Prostate gland (tissue), 2 donors: ENCODE measurements around the gene AFAP1L1. TPM values are rescaled to one million over a fixed set of nuclear protein-coding genes. Genes with fewer than 3 reads are reported as not detected.
A peak's percentile ranks its signal among the peaks of the same experiment; 100 is the strongest.

Experiments used
- DNase-seq: peaks from one replicate; pipeline ENCODE4 v3.0.0-alpha.2; 2019; ENCODE audit warnings: low spot score
- H3K27ac ChIP-seq, 2 donors: fragments of 200-600 bp; sonication (generic); 2 replicates each; pipeline ENCODE4 v1.5.1; 2017 to 2019
- H3K27me3 ChIP-seq: fragments of 200-600 bp; sonication (generic); replicated peaks from 2 replicates; pipeline ENCODE4 v1.5.1; 2019; ENCODE audit not compliant: insufficient read depth
- H3K36me3 ChIP-seq, 2 donors: fragments of 200-600 bp; sonication (generic); 1 replicate in 1 of 2; 2 replicates in 1 of 2; pipeline versions ENCODE4 v1.5.1 to v1.8.1; 2017 to 2019
- H3K4me1 ChIP-seq: fragments of 200-600 bp; sonication (generic); replicated peaks from 2 replicates; pipeline ENCODE4 v1.5.1; 2019
- H3K4me3 ChIP-seq, 2 donors: fragments of 200-600 bp; sonication (generic); 2 replicates each; pipeline ENCODE4 v1.5.1; 2017 to 2019
- H3K9me3 ChIP-seq: fragments of 200-600 bp; sonication (generic); 2 replicates; pipeline ENCODE4 v1.5.1; 2017
- CTCF ChIP-seq, 4 experiments: fragments of 200-600 bp in 2 of 4; fragments of 450-650 bp in 2 of 4; sonication (generic) in 2 of 4; IDR thresholded peaks; 1 replicate in 3 of 4; 2 replicates in 1 of 4; pipeline ENCODE4 v1.5.1; 2016 to 2019; ENCODE audit warnings: antibody characterized with exemption in 4 of 4, mild to moderate bottlenecking in 2 of 4, moderate library complexity in 2 of 4
- POLR2A ChIP-seq: fragments of 450-650 bp; IDR thresholded peaks from one replicate; pipeline ENCODE4 v1.6.1; 2016; ENCODE audit warnings: antibody characterized with exemption, mild to moderate bottlenecking
- POLR2AphosphoS5 ChIP-seq: sonication (generic); formaldehyde crosslinking; IDR thresholded peaks from one replicate; pipeline ENCODE4 v1.6.1; 2017; ENCODE audit warnings: antibody characterized with exemption
- WGBS: methylation state at CpG from one replicate; pipeline ENCODE4 v1.1.5; 2018; 5-methylcytosine and 5-hydroxymethylcytosine counted together
- intact Hi-C: fragments of 100-400 bp; cut with DNase I; formaldehyde crosslinking; loops from one replicate; pipeline ENCODE4 v1.14.2; 2022
- total RNA-seq, 2 donors: library from RNA; depleted of rRNA; stranded (reverse); fragments of >200 nt; gene quantifications; one replicate each; pipeline ENCODE4 v1.1.0, GENCODE V29; 2016

AFAP1L1 gene
- total RNA-seq, 2 donors from 2014 or later, result 8.4 to 10.3 TPM

DNA sequence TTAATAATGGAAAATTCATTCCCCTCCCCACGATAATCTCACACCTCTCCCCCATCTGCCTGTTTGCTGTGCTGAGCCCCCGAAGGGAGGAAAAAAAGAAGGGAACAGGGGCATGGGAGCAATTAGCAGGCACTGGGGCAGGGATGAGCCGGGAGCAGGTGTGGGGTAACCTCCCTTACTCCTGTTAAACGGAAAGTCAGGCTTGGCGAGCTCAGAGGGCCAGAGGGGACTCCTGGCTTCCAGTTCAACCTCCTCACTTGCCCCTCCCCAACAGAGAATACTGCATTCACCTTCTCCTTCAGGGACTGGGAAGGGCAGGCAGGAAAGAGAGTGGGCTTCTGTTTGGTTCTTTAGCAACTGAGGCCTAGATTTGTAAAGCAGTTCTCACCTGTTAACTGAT, 1.6 kb downstream of the AFAP1L1 start:
- H3K36me3 ChIP-seq, result no peaks in the 10 kb centered on the region
- no peak overlapping the region for H3K4me3 ChIP-seq
- WGBS, result 79% methylated on average over 5 of the region's 5 CpGs
- no peaks in the 10 kb centered on the region for H3K9me3 ChIP-seq
- no peaks in the 10 kb centered on the region for H3K27me3 ChIP-seq
- intact Hi-C loops, result no loop called here
- DNase-seq, result no peak
- no peaks in the 10 kb centered on the region for H3K4me1 ChIP-seq
- H3K27ac ChIP-seq, result no peak overlapping the region
- no peak for TF ChIP-seq POLR2AphosphoS5
- no peak for TF ChIP-seq POLR2A
- TF ChIP-seq CTCF (IDR thresholded peaks at IDR 0.05), result no peak

GRCh38 chr5:149273950-149274349, 2.3 kb downstream of the AFAP1L1 start:
- 55% methylated on average over 3 of the region's 3 CpGs for WGBS
- no peaks in the 10 kb centered on the region for H3K36me3 ChIP-seq
- H3K4me1 ChIP-seq, result no peaks in the 10 kb centered on the region
- intact Hi-C loops, result no loop called here
- no peaks in the 10 kb centered on the region for H3K9me3 ChIP-seq
- TF ChIP-seq CTCF (IDR thresholded peaks at IDR 0.05) (no peak), POLR2A (no peak), POLR2AphosphoS5 (no peak)
- no peak overlapping the region for H3K4me3 ChIP-seq
- DNase-seq, result no peak
- H3K27ac ChIP-seq, result no peak overlapping the region
- H3K27me3 ChIP-seq, result no peaks in the 10 kb centered on the region

GRCh38 chr5:149274939-149275338, 3.3 kb downstream of the AFAP1L1 start:
- no peak for TF ChIP-seq POLR2A
- TF ChIP-seq CTCF (IDR thresholded peaks at IDR 0.05), result no peak
- WGBS, result 87% methylated on average over 1 of the region's 1 CpG
- no peak for DNase-seq
- H3K9me3 ChIP-seq, result no peaks in the 10 kb centered on the region
- H3K4me1 ChIP-seq, result no peaks in the 10 kb centered on the region
- no peaks in the 10 kb centered on the region for H3K36me3 ChIP-seq
- intact Hi-C loops, result no loop called here
- H3K4me3 ChIP-seq, result no peak overlapping the region
- no peak overlapping the region for H3K27ac ChIP-seq
- no peaks in the 10 kb centered on the region for H3K27me3 ChIP-seq

DNA sequence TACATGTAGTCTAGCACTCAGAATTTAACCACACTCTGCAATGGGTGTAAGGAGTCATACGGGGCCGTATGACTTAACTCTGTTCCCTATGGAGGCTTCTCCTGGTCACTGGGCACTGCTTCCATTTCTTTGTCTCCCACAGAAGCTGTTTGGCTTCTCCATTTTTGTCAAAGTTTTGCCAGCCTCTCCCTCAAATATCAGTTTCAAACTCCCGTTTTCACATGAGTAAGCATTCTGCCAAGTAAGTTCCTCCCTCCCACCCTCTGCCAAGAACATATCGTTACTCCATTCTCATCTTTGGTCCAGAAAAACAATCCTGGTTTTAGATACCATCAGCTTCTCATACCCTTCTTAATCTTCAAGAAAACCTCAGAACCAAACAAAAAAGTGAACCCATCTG, 6.1 kb downstream of the AFAP1L1 start:
- Histone ChIP-seq H3K36me3 (no peaks in the 10 kb centered on the region), H3K9me3 (no peaks in the 10 kb centered on the region), H3K27ac (peak overlapping the region; percentile 22 to 38), H3K4me1 (no peaks in the 10 kb centered on the region), H3K27me3 (no peaks in the 10 kb centered on the region), H3K4me3 (no peak overlapping the region)
- intact Hi-C loops, result no loop called here
- 26% methylated on average over 4 of the region's 4 CpGs for WGBS
- TF ChIP-seq POLR2A (no peak), POLR2AphosphoS5 (peak; percentile 36), CTCF (IDR thresholded peaks at IDR 0.05) (no peak)
- no peak for DNase-seq

DNA sequence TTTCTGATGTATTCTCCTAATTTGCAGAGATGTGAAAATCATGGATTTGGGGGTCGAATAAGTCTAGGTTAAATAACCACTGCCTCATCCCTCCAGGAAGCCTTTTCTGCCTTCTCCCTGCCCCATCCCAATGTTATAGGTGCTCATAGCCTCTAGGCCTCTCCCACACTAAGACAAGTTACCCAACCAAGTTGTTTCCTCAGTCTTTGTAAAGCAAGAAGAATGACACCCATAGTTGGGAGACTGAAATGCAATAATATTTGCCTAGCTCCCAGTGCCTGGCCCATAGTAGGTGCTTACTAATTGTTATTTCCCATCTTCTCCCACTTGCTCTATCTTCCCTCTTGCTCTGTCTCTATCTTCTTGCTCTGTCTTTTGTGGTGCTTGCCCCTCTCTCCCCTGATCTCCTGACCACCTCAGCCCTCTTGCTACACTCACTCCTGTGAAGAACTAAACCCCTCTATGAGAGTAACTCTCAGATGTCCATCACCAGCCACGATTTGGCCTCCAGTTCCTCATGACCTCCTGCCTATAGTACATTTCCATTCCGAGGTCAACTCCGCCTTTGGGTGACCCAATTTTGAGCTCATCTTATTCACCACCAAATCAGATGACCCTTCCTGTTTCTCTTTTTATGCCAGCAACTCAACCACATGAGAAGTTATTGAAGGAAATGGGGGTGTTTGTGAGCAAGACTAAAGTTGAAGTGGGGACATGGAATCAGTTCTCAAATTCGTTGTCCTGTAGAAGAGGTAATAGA, 7.0 kb downstream of the AFAP1L1 start:
- intact Hi-C loops, result no loop called here
- TF ChIP-seq POLR2A (no peak), POLR2AphosphoS5 (no peak), CTCF (IDR thresholded peaks at IDR 0.05) (no peak)
- H3K9me3 ChIP-seq, result no peaks in the 10 kb centered on the region
- no peaks in the 10 kb centered on the region for H3K4me1 ChIP-seq
- peak overlapping the region; percentile 22 to 38 for H3K27ac ChIP-seq
- DNase-seq, result no peak
- H3K27me3 ChIP-seq, result no peaks in the 10 kb centered on the region
- H3K36me3 ChIP-seq, result no peaks in the 10 kb centered on the region
- H3K4me3 ChIP-seq, result no peak overlapping the region
- WGBS, result 93% methylated on average over 5 of the region's 5 CpGs
